Trophoblast cell (in vitro differentiated cells and primary cell): ENCODE data around the gene RHEB.

ENCODE experiments used
- DNase-seq, 2 donors: peaks; one replicate each; pipeline ENCODE4 v3.0.0-alpha.2; 2016
- H2AFZ ChIP-seq: 2 replicates; pipeline ENCODE4 v1.6.1; 2013; ENCODE audit warnings: low read length, moderate library complexity, mild to moderate bottlenecking; ENCODE audit not compliant: insufficient read depth, poor library complexity
- H2AK5ac ChIP-seq: 2 replicates; pipeline ENCODE4 v1.6.1; 2013; ENCODE audit warnings: mild to moderate bottlenecking, low read length
- H2BK120ac ChIP-seq: 2 replicates; pipeline ENCODE4 v1.6.1; 2013; ENCODE audit warnings: low read length, mild to moderate bottlenecking, moderate library complexity; ENCODE audit not compliant: insufficient read depth, poor library complexity
- H2BK12ac ChIP-seq: 2 replicates; pipeline ENCODE4 v1.6.1; 2013; ENCODE audit warnings: mild to moderate bottlenecking, low read length, moderate library complexity
- H2BK5ac ChIP-seq: 2 replicates; pipeline ENCODE4 v1.6.1; 2013; ENCODE audit warnings: low read length, low read depth, moderate library complexity, mild to moderate bottlenecking; ENCODE audit not compliant: poor library complexity
- H3K14ac ChIP-seq: 2 replicates; pipeline ENCODE4 v1.6.1; 2013; ENCODE audit warnings: mild to moderate bottlenecking, low read length
- H3K18ac ChIP-seq: 2 replicates; pipeline ENCODE4 v1.6.1; 2013; ENCODE audit warnings: mild to moderate bottlenecking, low read length
- H3K23ac ChIP-seq: 2 replicates; pipeline ENCODE4 v1.6.1; 2013; ENCODE audit warnings: low read length
- H3K27ac ChIP-seq: 2 replicates; pipeline ENCODE4 v1.5.1; 2013; ENCODE audit warnings: low read depth, mild to moderate bottlenecking, inconsistent platforms, low read length, moderate library complexity
- H3K27me3 ChIP-seq: 2 replicates; pipeline ENCODE4 v1.6.1; 2013; ENCODE audit warnings: inconsistent platforms, mild to moderate bottlenecking, low read length, moderate library complexity; ENCODE audit not compliant: insufficient read depth
- H3K36me3 ChIP-seq, 2 experiments: 1 replicate in 1 of 2; 2 replicates in 1 of 2; pipeline ENCODE4 v1.6.1; 2013; ENCODE audit warnings: low read length in 2 of 2, mild to moderate bottlenecking in 2 of 2, moderate library complexity in 1 of 2; ENCODE audit not compliant: insufficient read depth in 2 of 2, control insufficient read depth in 1 of 2
- H3K4ac ChIP-seq: 2 replicates; pipeline ENCODE4 v1.6.1; 2013; ENCODE audit warnings: low read depth, mild to moderate bottlenecking, low read length, moderate library complexity
- H3K4me1 ChIP-seq, 2 experiments: 1 replicate in 1 of 2; 2 replicates in 1 of 2; pipeline ENCODE4 v1.6.1; 2013; ENCODE audit warnings: low read length in 2 of 2, mild to moderate bottlenecking in 2 of 2, moderate library complexity in 1 of 2; ENCODE audit not compliant: insufficient read depth in 2 of 2, control insufficient read depth in 1 of 2
- H3K4me2 ChIP-seq: 2 replicates; pipeline ENCODE4 v1.6.1; 2013; ENCODE audit warnings: inconsistent platforms, mild to moderate bottlenecking, low read length, moderate library complexity
- H3K4me3 ChIP-seq: 2 replicates; pipeline ENCODE4 v1.5.1; 2013; ENCODE audit warnings: mild to moderate bottlenecking, low read depth, low read length, inconsistent platforms
- H3K79me1 ChIP-seq: one replicate; pipeline ENCODE4 v1.6.1; 2013; ENCODE audit warnings: low read length
- H3K79me2 ChIP-seq: 2 replicates; pipeline ENCODE4 v1.6.1; 2013; ENCODE audit warnings: low read length, mild to moderate bottlenecking; ENCODE audit not compliant: control insufficient read depth, insufficient read depth, poor library complexity
- H3K9ac ChIP-seq: 2 replicates; pipeline ENCODE4 v1.6.1; 2013; ENCODE audit warnings: mild to moderate bottlenecking, low read length
- H3K9me3 ChIP-seq: 2 replicates; pipeline ENCODE4 v1.6.1; 2013; ENCODE audit warnings: low read depth, mild to moderate bottlenecking, control low read depth, inconsistent platforms, low read length; ENCODE audit not compliant: insufficient read depth
- H4K12ac ChIP-seq: 2 replicates; pipeline ENCODE4 v1.6.1; 2013; ENCODE audit warnings: low read depth, mild to moderate bottlenecking, low read length, moderate library complexity
- H4K8ac ChIP-seq: 2 replicates; pipeline ENCODE4 v1.6.1; 2013; ENCODE audit warnings: low read depth, mild to moderate bottlenecking, low read length, moderate library complexity
- H4K91ac ChIP-seq: one replicate; pipeline ENCODE4 v1.6.1; 2013; ENCODE audit warnings: low read depth, mild to moderate bottlenecking, low read length, moderate library complexity
- WGBS: extraction: QIAGEN DNeasy Blood & Tissue Kit; methylation state at CpG from one replicate; pipeline ENCODE4 v1.1.7; 2013; ENCODE audit warnings: missing lambda C conversion rate; ENCODE audit not compliant: insufficient read length, insufficient coverage; ENCODE audit errors: extremely low coverage; 5-methylcytosine and 5-hydroxymethylcytosine counted together

RHEB gene

DNA sequence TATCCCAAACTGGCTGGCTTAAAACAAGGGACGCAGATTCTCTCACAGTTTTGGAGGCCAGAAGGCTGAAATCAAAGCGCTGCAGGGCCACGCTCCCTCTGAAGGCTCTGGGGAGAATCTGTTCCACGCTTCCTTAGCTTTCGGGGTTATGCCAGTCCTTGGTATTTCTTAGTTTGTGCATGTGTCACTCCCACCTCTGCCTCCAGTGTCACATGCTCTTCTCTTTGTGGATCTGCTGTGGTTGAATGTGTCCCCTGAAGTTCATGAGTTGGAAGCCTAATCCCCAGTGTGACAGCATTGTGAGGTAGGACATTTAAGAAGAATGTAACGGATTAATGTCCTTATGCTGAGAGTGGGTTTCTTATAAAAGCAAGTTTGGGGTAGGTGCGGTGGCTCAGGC, 29.4 kb upstream of the RHEB start:
- H4K91ac ChIP-seq = no peak overlapping the region
- H3K18ac ChIP-seq = no peak overlapping the region
- H2BK5ac ChIP-seq = no peak overlapping the region
- no peak overlapping the region for H2BK120ac ChIP-seq
- H3K4me1 ChIP-seq = peaks cover 11 to 13% of the 10 kb centered on the region in 2 experiments
- H3K27ac ChIP-seq = no peak overlapping the region
- H3K27me3 ChIP-seq = no peaks in the 10 kb centered on the region
- no peak overlapping the region for H3K4ac ChIP-seq
- no peak overlapping the region for H2AFZ ChIP-seq
- WGBS = no CpG with 5 or more reads among the region's 7 CpGs
- no peak for DNase-seq
- H2BK12ac ChIP-seq = no peak overlapping the region
- no peak overlapping the region for H3K14ac ChIP-seq
- no peak overlapping the region for H2AK5ac ChIP-seq
- H3K4me3 ChIP-seq = no peak overlapping the region
- H3K9me3 ChIP-seq = no peaks in the 10 kb centered on the region
- H3K9ac ChIP-seq = no peak overlapping the region
- no peak overlapping the region for H4K8ac ChIP-seq
- H3K79me1 ChIP-seq = no peaks in the 10 kb centered on the region
- no peak overlapping the region for H3K23ac ChIP-seq
- no peak overlapping the region for H4K12ac ChIP-seq
- no peaks in the 10 kb centered on the region for H3K36me3 ChIP-seq
- no peak overlapping the region for H3K4me2 ChIP-seq
- no peaks in the 10 kb centered on the region for H3K79me2 ChIP-seq

DNA sequence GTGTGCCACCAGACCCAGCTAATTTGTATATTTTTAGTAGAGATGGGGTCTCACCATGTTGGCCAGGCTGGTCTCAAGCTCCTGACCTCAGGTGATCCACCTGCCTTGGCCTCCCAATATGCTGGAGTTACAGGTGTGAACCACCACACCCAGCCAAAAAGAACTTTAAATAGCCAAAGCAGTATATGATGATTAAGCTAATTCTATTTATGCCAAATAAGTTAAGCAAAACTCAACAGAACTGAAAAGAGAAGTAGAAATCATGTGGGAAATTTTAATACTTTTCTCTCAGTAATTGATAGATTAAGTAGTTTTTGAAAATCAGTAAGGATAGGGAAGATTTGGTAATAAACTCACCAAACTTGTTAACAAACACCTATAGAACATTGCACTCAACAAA, 24.5 kb upstream of the RHEB start:
- Histone ChIP-seq H3K4me3 (no peak overlapping the region), H3K4me2 (no peak overlapping the region), H3K18ac (no peak overlapping the region), H2BK120ac (no peak overlapping the region), H3K36me3 (no peaks in the 10 kb centered on the region), H3K23ac (no peak overlapping the region), H3K4me1 (no peaks in the 10 kb centered on the region), H3K4ac (no peak overlapping the region), H3K27me3 (no peaks in the 10 kb centered on the region), H4K91ac (no peak overlapping the region), H3K14ac (no peak overlapping the region), H3K27ac (no peak overlapping the region), H3K9ac (no peak overlapping the region), H3K79me2 (no peaks in the 10 kb centered on the region), H2AFZ (no peak overlapping the region), H4K8ac (no peak overlapping the region), H3K79me1 (no peaks in the 10 kb centered on the region), H4K12ac (no peak overlapping the region), H2AK5ac (no peak overlapping the region), H2BK5ac (no peak overlapping the region), H3K9me3 (no peaks in the 10 kb centered on the region), H2BK12ac (no peak overlapping the region)
- no peak for DNase-seq

DNA sequence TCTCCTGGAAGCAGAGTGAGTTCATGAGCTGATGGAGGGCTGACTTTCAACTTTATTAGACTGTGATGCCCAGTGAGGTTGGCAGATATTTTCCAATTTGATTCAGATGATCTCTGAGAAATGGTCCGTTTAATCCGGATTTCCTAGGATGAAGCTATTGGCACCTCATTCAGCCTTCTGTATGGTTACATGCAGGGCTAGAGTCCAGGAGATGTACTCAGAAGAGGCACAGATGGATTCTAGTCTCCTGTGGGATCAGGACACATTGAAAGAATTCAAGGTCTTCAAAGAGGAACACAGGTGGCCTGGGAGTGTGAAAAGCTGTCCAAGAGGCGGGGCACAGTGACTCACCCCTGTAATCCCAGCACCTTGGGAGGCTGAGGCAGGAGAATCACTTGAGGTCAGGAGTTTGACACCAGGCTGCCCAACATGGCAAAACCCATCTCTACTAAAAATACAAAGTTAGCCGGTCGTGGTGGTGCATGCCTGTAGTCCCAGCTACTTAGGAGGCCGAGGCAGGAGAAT, 23.0 kb upstream of the RHEB start:
- no peak for DNase-seq
- Histone ChIP-seq H3K18ac (no peak overlapping the region), H3K79me2 (no peaks in the 10 kb centered on the region), H4K8ac (no peak overlapping the region), H2BK120ac (no peak overlapping the region), H2BK12ac (no peak overlapping the region), H4K12ac (no peak overlapping the region), H3K4me2 (no peak overlapping the region), H3K9ac (no peak overlapping the region), H3K79me1 (no peaks in the 10 kb centered on the region), H3K4ac (no peak overlapping the region), H3K9me3 (no peaks in the 10 kb centered on the region), H3K14ac (no peak overlapping the region), H3K27me3 (no peaks in the 10 kb centered on the region), H3K27ac (no peak overlapping the region), H4K91ac (no peak overlapping the region), H3K23ac (no peak overlapping the region), H3K36me3 (no peaks in the 10 kb centered on the region), H3K4me3 (no peak overlapping the region), H2AFZ (no peak overlapping the region), H3K4me1 (peaks cover 0 to 2% of the 10 kb centered on the region in 2 experiments), H2AK5ac (no peak overlapping the region), H2BK5ac (no peak overlapping the region)
- no CpG with 5 or more reads among the region's 6 CpGs for WGBS

DNA sequence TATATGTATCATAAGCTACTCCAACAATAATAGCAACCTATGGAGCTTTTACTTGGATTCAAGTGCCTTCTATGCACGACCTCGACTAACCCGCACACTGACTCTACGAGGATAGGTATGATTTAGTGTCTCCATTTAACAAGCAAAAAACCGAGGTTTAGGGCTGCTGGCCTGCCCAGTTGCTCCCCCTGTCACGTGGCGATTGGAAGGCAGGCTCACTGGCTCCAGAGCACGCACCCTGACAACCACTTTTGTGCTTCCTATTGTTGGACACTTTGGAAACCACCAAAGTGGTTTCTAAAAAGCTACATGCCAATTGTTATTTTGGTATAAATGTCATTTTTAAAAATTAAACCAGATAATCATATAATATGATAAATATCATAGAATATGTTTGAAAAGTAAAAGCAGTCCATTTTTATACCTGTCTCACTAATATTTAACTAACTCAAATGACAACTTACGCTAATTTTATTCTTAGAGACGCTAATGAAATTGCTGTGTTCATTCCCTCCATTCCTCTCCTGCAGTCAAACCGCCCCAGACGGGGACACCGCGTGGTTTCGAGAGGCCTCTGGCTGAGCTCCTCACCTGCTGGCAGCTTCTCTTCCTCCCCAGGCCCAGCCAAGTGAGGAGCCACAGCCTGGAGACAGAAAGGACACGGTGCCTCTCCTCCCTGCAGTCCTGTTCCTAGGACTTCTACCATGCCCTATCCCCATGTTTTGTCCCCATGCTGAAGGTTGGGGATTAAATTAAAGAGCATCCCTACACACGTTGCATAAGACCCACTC, 22.2 kb upstream of the RHEB start:
- H3K14ac ChIP-seq = no peak overlapping the region
- WGBS = no CpG with 5 or more reads among the region's 17 CpGs

More for the DNA sequence above, 22.2 kb upstream of the RHEB start:
- H3K27ac ChIP-seq = no peak overlapping the region
- no peak overlapping the region for H2AFZ ChIP-seq
- no peak overlapping the region for H3K9ac ChIP-seq
- no peak overlapping the region for H3K4ac ChIP-seq
- no peaks in the 10 kb centered on the region for H3K27me3 ChIP-seq
- H3K4me2 ChIP-seq = no peak overlapping the region
- H3K79me1 ChIP-seq = no peaks in the 10 kb centered on the region
- H2BK120ac ChIP-seq = no peak overlapping the region
- H3K4me1 ChIP-seq = peaks cover 0 to 2% of the 10 kb centered on the region in 2 experiments
- no peaks in the 10 kb centered on the region for H3K36me3 ChIP-seq
- H4K8ac ChIP-seq = no peak overlapping the region
- no peak overlapping the region for H3K23ac ChIP-seq
- no peaks in the 10 kb centered on the region for H3K9me3 ChIP-seq
- H2BK12ac ChIP-seq = no peak overlapping the region
- H3K79me2 ChIP-seq = no peaks in the 10 kb centered on the region
- no peak overlapping the region for H3K18ac ChIP-seq
- no peak overlapping the region for H2AK5ac ChIP-seq
- no peak overlapping the region for H3K4me3 ChIP-seq
- no peak for DNase-seq
- H4K12ac ChIP-seq = peak overlapping the region; percentile 68
- no peak overlapping the region for H4K91ac ChIP-seq
- no peak overlapping the region for H2BK5ac ChIP-seq
